Natural killer cell (primary cell): ENCODE results near the gene CEACAM19. TPM values are rescaled to one million over a fixed set of nuclear protein-coding genes. Genes with fewer than 3 reads are reported as not detected.
"Not testable (repeated sequence)": the region's sequence is repeated elsewhere in the genome, so short reads cannot be mapped to it uniquely, and the experiment has no call there.

Source experiments
- ATAC-seq, 3 donors: fragments of 150-1000 bp in 2 of 3; fragments of 200-7000 bp in 1 of 3; cut with Tn5 transposase; 1 replicate in 1 of 3; 2 replicates in 2 of 3; pipeline ENCODE4 v1.10.0; 2021; ENCODE audit warnings: mild to moderate bottlenecking in 2 of 3, moderate library complexity in 2 of 3
- DNase-seq, 2 donors: peaks; one replicate each; pipeline versions ENCODE4 v3.0.0 to v3.0.0-alpha.2; 2013 to 2021; ENCODE audit warnings: mixed read lengths in 1 of 2
- H3K27ac ChIP-seq: one replicate; pipeline ENCODE4 v1.5.1; 2013; ENCODE audit warnings: mild to moderate bottlenecking, low read length
- H3K27me3 ChIP-seq: one replicate; pipeline ENCODE4 v1.6.1; 2013; ENCODE audit warnings: low read length; ENCODE audit not compliant: control insufficient read depth, insufficient read depth
- H3K36me3 ChIP-seq: one replicate; pipeline ENCODE4 v1.6.1; 2013; ENCODE audit warnings: low read length; ENCODE audit not compliant: control insufficient read depth, insufficient read depth
- H3K4me1 ChIP-seq: one replicate; pipeline ENCODE4 v1.6.1; 2013; ENCODE audit warnings: low read length; ENCODE audit not compliant: control insufficient read depth, insufficient read depth
- H3K4me3 ChIP-seq: one replicate; pipeline ENCODE4 v1.5.1; 2013; ENCODE audit warnings: low read length
- H3K9me3 ChIP-seq: one replicate; pipeline ENCODE4 v1.6.1; 2013; ENCODE audit warnings: low read length; ENCODE audit not compliant: control insufficient read depth, insufficient read depth
- H3K27ac Mint-ChIP-seq, 2 donors: one replicate each; pipeline ENCODE4 v1.8.0; 2022; ENCODE audit warnings: mild to moderate bottlenecking in 2 of 2, mixed read lengths in 2 of 2, moderate library complexity in 1 of 2
- H3K27me3 Mint-ChIP-seq, 2 donors: one replicate each; pipeline ENCODE4 v1.8.0; 2022; ENCODE audit warnings: low read depth in 2 of 2, mixed read lengths in 2 of 2
- H3K36me3 Mint-ChIP-seq: one replicate; pipeline ENCODE4 v1.8.0; 2022; ENCODE audit warnings: mixed read lengths
- H3K4me1 Mint-ChIP-seq, 2 donors: one replicate each; pipeline ENCODE4 v1.8.0; 2022; ENCODE audit warnings: mixed read lengths in 2 of 2
- H3K4me3 Mint-ChIP-seq: one replicate; pipeline ENCODE4 v1.8.0; 2022; ENCODE audit warnings: mild to moderate bottlenecking, moderate library complexity, mixed read lengths
- H3K9me3 Mint-ChIP-seq, 2 donors: one replicate each; pipeline ENCODE4 v1.8.0; 2022; ENCODE audit warnings: mixed read lengths in 2 of 2
- WGBS: methylation state at CpG from one replicate; pipeline ENCODE4 v1.1.7; 2013; ENCODE audit warnings: missing lambda C conversion rate; ENCODE audit not compliant: insufficient coverage; 5-methylcytosine and 5-hydroxymethylcytosine counted together
- intact Hi-C: fragments of 100-400 bp; cut with micrococcal nuclease; formaldehyde crosslinking; loops from one replicate; pipeline ENCODE4 v1.14.2; 2022
- total RNA-seq, 4 donors: library from RNA; stranded (reverse); fragments of 120-200 nt in 1 of 4; gene quantifications; one replicate each; pipeline versions ENCODE4 v1.2.3 to v1.2.4, GENCODE V29; 2013 to 2022
- TF ChIP-seq, protein P1 (sequence below): fragments of 200-600 bp; IDR thresholded peaks from one replicate; pipeline ENCODE4 v1.8.0; 2022; ENCODE audit warnings: antibody characterized with exemption

The CEACAM19 gene
- total RNA-seq, 3 donors from 2014 or later (not counting 1 experiment from before 2014, with no cell fraction given): 2.6 to 4.1 (median 2.7) TPM

DNA sequence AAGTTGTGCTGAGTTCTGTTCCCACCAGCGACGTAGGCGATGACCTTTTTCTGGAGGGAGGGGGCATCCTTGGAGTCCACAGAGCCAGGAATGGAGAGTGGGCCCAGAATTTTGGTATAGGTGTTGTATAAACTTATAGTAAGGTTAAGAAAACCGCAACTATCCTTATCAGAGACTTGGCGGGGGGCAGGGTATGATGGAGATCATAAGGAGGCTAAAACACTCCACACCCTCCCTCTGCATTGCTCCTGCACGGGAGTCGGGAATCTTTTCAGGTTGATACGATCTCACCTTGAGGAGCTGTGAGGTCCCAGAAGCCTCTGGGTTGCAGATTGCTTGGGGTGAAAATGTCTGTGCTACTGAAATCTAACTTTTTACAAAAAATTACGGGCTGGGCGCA lies 6.3 kb upstream of the CEACAM19 start:
- TF ChIP-seq, protein P1, sequence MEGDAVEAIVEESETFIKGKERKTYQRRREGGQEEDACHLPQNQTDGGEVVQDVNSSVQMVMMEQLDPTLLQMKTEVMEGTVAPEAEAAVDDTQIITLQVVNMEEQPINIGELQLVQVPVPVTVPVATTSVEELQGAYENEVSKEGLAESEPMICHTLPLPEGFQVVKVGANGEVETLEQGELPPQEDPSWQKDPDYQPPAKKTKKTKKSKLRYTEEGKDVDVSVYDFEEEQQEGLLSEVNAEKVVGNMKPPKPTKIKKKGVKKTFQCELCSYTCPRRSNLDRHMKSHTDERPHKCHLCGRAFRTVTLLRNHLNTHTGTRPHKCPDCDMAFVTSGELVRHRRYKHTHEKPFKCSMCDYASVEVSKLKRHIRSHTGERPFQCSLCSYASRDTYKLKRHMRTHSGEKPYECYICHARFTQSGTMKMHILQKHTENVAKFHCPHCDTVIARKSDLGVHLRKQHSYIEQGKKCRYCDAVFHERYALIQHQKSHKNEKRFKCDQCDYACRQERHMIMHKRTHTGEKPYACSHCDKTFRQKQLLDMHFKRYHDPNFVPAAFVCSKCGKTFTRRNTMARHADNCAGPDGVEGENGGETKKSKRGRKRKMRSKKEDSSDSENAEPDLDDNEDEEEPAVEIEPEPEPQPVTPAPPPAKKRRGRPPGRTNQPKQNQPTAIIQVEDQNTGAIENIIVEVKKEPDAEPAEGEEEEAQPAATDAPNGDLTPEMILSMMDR: no peak
- Histone ChIP-seq H3K4me3 (no peak overlapping the region), H3K27me3 (no peaks in the 10 kb centered on the region), H3K36me3 (no peaks in the 10 kb centered on the region), H3K27ac (no peak overlapping the region), H3K4me1 (no peaks in the 10 kb centered on the region), H3K9me3 (no peaks in the 10 kb centered on the region)
- Mint-ChIP-seq H3K9me3 (no peaks in the 10 kb centered on the region), H3K36me3 (no peaks in the 10 kb centered on the region), H3K4me3 (no peak overlapping the region), H3K27ac (no peak overlapping the region), H3K4me1 (no peaks in the 10 kb centered on the region), H3K27me3 (no peaks in the 10 kb centered on the region)
- intact Hi-C loops: no loop called here
- no peak for DNase-seq
- no peak for ATAC-seq
- WGBS: 98% methylated on average over 7 of the region's 10 CpGs

DNA sequence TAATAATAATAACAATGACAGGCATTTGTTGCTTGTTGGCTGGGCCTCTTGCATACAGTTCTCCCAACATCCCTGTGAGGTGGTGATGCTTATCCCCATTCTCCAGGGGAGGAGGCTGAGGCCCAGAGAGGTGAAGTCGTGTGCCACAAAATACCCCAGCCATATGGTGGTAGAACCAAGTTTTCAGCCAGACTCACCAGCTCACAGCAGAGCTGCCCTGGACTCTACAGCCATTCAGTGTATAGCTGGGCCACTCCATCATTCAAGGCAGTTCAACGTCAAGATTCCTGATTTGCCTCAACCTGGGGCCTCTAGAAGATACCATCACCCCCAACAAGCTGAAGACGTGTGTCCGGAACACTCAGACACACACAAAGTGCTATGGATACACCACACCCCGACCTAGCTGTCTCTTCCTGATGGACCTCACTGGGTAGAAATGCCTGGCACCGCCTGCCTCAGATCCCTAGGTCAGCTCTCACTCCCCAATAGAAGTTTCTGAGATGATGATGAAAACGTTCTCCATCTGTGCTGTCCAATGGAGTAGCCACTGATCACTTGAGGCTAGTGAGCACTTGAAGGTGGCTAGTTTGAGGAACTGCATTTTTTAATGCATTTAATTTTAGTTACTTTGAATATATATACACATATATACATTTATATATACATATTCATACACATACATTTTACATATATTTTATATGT lies 4.3 kb upstream of the CEACAM19 start:
- no peaks in the 10 kb centered on the region for H3K9me3 ChIP-seq
- Mint-ChIP-seq H3K36me3 (no peaks in the 10 kb centered on the region), H3K9me3 (no peaks in the 10 kb centered on the region), H3K4me1 (no peaks in the 10 kb centered on the region), H3K27me3 (no peaks in the 10 kb centered on the region), H3K4me3 (no peak overlapping the region), H3K27ac (no peak overlapping the region)
- DNase-seq (no peak), ATAC-seq (peak in 1 of 3 donors; percentile 39)
- TF ChIP-seq, protein P1: no peak
- no peak overlapping the region for H3K4me3 ChIP-seq
- H3K27me3 ChIP-seq: no peaks in the 10 kb centered on the region
- no peak overlapping the region for H3K27ac ChIP-seq
- no peaks in the 10 kb centered on the region for H3K36me3 ChIP-seq
- intact Hi-C loops: no loop called here
- no peaks in the 10 kb centered on the region for H3K4me1 ChIP-seq
- 89% methylated on average over 6 of the region's 7 CpGs for WGBS

DNA sequence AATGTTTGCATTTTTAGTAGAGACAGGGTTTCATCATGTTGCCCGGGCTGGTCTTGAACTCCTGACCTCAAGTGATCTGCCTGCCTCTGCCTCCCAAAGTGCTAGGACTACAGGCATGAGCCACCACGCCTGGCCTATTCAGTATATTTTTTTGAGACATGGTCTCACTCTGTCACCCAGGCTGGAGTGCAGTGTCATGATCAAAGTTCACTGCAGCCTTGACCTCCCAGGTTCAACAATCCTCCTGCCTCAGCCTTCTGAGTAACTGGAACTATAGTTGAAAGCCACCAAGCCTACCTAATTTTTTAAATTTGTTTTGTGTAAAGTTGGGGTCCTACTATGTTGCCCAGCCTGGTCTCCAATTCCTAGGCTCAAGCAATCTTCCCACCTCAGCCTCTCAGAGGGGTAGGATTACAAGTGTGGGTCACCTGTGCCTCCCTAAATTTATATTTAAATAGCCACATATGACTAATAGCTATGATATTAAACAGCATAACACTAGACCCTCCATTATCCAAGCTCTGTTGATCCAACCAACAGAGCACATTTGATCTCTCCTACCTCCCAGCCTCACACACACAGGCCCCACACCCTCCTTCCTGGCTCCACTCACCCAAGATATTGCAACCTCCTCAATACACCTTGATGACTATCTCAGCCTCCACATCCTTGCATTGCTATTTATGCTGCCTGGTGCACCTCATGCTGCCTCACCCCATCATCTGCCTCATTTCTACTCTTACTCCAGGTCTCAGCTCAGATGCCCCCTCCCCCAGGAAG lies 2.1 kb upstream of the CEACAM19 start:
- H3K27ac Mint-ChIP-seq: no peak overlapping the region
- no peaks in the 10 kb centered on the region for H3K27me3 ChIP-seq
- H3K4me1 ChIP-seq: no peaks in the 10 kb centered on the region
- WGBS: 96% methylated on average over 2 of the region's 2 CpGs
- no peak overlapping the region for H3K27ac ChIP-seq
- no peaks in the 10 kb centered on the region for H3K36me3 Mint-ChIP-seq
- intact Hi-C loops: no loop called here
- H3K36me3 ChIP-seq: no peaks in the 10 kb centered on the region
- ATAC-seq (no peak), DNase-seq (no peak)
- no peaks in the 10 kb centered on the region for H3K4me1 Mint-ChIP-seq
- no peak overlapping the region for H3K4me3 Mint-ChIP-seq
- TF ChIP-seq, protein P1: no peak
- H3K27me3 Mint-ChIP-seq: no peaks in the 10 kb centered on the region
- H3K4me3 ChIP-seq: no peak overlapping the region
- H3K9me3 ChIP-seq: no peaks in the 10 kb centered on the region
- no peaks in the 10 kb centered on the region for H3K9me3 Mint-ChIP-seq

DNA sequence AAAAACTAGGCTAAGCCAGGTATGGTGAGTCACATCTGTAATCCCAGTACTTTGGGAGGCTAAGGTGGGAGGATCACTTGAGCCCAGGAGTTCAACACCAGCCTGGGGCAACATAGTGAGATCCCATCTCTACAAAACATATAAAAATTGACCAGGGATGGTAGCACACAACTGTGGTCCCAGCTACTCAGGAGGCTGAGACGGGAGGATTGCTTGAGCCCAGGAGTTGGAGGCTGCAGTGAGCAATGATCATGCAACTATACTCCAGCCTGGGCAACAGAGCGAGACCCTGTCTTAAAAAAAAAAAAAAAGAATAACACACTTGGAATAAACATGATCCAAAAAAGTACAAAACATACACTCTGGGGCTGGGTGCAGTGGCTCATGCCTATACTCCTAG lies 1.3 kb upstream of the CEACAM19 start:
- H3K36me3 Mint-ChIP-seq, H3K4me1 Mint-ChIP-seq, ATAC-seq, H3K27me3 ChIP-seq, H3K4me3 ChIP-seq, H3K9me3 Mint-ChIP-seq, DNase-seq, H3K27ac Mint-ChIP-seq, H3K27ac ChIP-seq, H3K36me3 ChIP-seq, H3K9me3 ChIP-seq, intact Hi-C loops, H3K4me1 ChIP-seq, H3K27me3 Mint-ChIP-seq, H3K4me3 Mint-ChIP-seq: not testable (repeated sequence)
- WGBS: 95% methylated on average over 2 of the region's 2 CpGs
